Gastroesophageal sphincter (tissue), 3 donors: ENCODE measurements around the gene TEKT3.

Experiments
- CTCF ChIP-seq, 4 experiments: fragments of 200-600 bp in 2 of 4; fragments of 450-650 bp in 2 of 4; sonication (generic) in 1 of 4; IDR thresholded peaks; one replicate each; pipeline ENCODE4 v1.5.1; 2017 to 2019; ENCODE audit warnings: antibody characterized with exemption in 4 of 4, mild to moderate bottlenecking in 2 of 4, moderate library complexity in 2 of 4
- POLR2AphosphoS5 ChIP-seq: sonication (generic); formaldehyde crosslinking; IDR thresholded peaks from one replicate; pipeline ENCODE4 v1.6.1; 2017; ENCODE audit warnings: antibody characterized with exemption

- no peak for TF ChIP-seq POLR2AphosphoS5
- no peak for TF ChIP-seq CTCF (IDR thresholded peaks at IDR 0.05)
Measured at GRCh38 chr17:15349119-15349518, 7.7 kb upstream of the TEKT3 start.
